Keratinocyte (primary cell): ENCODE measurements around the gene PIGP.

Experiments used
- CTCF ChIP-seq, 3 experiments: IDR thresholded peaks in 1 of 3; conservative IDR thresholded peaks in 1 of 3; optimal IDR thresholded peaks in 1 of 3; 2 replicates in 2 of 3; 3 replicates in 1 of 3; pipeline versions ENCODE3 to v1.5.1; 2011; ENCODE audit warnings: low read length in 3 of 3, mild to moderate bottlenecking in 3 of 3, moderate library complexity in 2 of 3, control low read depth in 1 of 3, inconsistent platforms in 1 of 3; ENCODE audit not compliant: insufficient read depth in 2 of 3; ENCODE audit errors: extremely low read depth in 1 of 3
- EZH2 ChIP-seq: IDR thresholded peaks from one replicate; pipeline ENCODE4 v1.6.1; 2012; ENCODE audit warnings: inconsistent platforms, mild to moderate bottlenecking, low read length, moderate library complexity

GRCh38 chr21:37064841-37065240 lies 8.0 kb downstream of the PIGP start:
- TF ChIP-seq EZH2 (no peak), CTCF (optimal IDR thresholded peaks at IDR 0.05 in 1 of 3, IDR thresholded peaks at IDR 0.05 in 1 of 3, conservative IDR thresholded peaks at IDR 0.05 in 1 of 3; ENCODE audit: extremely low read depth in 1 of 3, insufficient read depth in 2 of 3, low read length in 3 of 3) (no peak)
